ENCODE data around the gene PTPRE.

DNA sequence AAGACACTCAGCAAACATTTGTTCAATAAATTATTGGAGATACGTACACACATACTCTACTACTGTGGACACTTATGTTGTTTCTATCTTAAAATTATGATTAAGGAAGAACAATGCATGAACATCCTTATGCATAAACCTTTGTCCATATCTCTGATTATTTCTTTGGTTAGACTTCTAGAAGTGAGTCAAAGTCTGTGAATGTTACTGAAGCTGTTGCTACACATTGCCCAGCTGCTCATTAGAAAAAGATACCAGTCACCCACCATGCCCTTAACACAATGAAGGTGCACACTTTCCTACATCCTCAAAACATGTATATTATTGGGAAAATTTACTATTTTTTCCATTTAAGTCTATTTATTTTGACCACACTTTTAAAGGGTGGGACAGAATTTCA, 12.8 kb upstream of the PTPRE start:
- TF ChIP-seq GATA2 (IDR thresholded peaks at IDR 0.05; ENCODE audit: low read depth, low read length) (no peak), GATA3 (IDR thresholded peaks at IDR 0.05; ENCODE audit: low read depth, low read length) (no peak)

Data from SH-SY5Y (cell line).